Amygdala (tissue), 56 donors: ENCODE data around the gene PCDHA13.
"Not testable (repeated sequence)": the region's sequence is repeated elsewhere in the genome, so short reads cannot be mapped to it uniquely, and the experiment has no call there.

Source experiments
- DNase-seq, 56 donors: peaks; one replicate each; lab custom pipeline; 2025; lab: John Stamatoyannopoulos, UW

PCDHA13 gene

DNA sequence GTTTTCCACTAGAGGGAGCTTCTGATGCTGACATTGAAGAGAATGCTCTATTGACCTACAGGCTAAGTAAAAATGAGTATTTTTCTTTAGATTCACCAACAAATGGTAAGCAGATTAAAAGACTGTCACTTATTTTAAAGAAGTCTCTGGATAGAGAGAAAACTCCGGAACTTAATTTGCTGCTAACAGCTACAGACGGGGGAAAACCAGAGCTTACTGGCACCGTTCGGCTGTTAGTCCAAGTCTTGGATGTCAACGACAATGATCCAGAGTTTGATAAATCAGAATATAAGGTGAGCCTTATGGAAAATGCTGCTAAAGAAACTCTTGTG, 12.4 kb upstream of the PCDHA13 start:
- no peak for DNase-seq

- no peak for DNase-seq
Measured at GRCh38 chr5:140870221-140871201, 11.4 kb upstream of the PCDHA13 start.

GRCh38 chr5:140875085-140876065, 6.5 kb upstream of the PCDHA13 start, which contains the start of gene PCDHA12:
TSS of gene PCDHA12 (plus strand) at chr5:140875308. CDS start at chr5:140875473, 165 bp downstream.
- no peak for DNase-seq

GRCh38 chr5:140876541-140877261, 5.2 kb upstream of the PCDHA13 start:
- not testable (repeated sequence) for DNase-seq

GRCh38 chr5:140877262-140877581, 4.7 kb upstream of the PCDHA13 start:
- no peak for DNase-seq

DNA sequence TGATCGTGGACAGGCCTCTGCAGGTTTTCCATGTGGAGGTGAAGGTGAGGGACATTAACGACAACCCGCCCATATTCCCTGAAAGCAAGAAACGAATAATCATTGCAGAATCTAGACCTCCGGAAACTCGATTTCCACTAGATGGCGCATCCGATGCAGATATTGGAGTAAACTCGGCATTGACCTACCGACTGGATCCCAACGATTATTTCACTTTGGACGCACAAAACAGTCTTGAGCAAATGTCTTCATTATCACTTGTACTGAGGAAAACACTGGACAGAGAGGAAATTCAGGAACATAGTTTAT, 621 bp downstream of the PCDHA13 start:
- DNase-seq = peak in 3 of 56 donors; percentile 7 to 22 (median 18)

- DNase-seq = no peak
Measured at GRCh38 chr5:140883373-140883772, 1.4 kb downstream of the PCDHA13 start.

DNA sequence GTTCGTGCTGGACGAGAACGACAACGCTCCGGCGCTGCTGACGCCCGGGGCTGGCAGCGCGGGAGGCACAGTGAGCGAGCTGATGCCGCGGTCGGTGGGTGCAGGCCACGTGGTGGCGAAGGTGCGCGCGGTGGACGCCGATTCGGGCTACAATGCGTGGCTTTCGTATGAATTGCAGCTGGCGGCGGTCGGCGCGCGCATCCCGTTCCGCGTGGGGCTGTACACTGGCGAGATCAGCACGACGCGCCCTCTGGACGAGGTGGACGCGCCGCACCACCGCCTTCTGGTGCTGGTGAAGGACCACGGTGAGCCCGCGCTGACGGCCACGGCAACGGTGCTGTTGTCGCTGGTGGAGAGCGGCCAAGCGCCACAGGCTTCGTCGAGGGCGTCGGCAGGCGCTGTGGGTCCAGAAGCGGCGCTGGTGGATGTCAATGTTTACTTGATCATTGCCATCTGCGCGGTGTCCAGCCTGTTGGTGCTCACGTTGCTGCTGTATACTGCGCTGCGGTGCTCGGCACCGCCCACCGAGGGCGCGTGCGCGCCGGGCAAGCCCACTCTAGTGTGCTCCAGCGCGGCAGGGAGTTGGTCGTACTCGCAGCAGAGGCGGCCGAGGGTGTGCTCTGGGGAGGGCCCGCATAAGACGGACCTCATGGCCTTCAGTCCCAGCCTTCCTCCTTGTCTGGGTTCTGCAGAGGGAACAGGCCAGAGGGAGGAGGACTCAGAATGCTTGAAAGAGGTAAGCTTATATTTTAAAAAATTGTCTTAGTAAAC, 2.2 kb downstream of the PCDHA13 start:
- no peak for DNase-seq

- no peak for DNase-seq
Measured at GRCh38 chr5:140916325-140916724, 34.4 kb downstream of the PCDHA13 start.

GRCh38 chr5:140923601-140924000, 41.7 kb downstream of the PCDHA13 start:
- DNase-seq = no peak

GRCh38 chr5:140925806-140926442, 44.0 kb downstream of the PCDHA13 start, which contains the start of gene PCDHAC1:
TSS of gene PCDHAC1 (plus strand) at chr5:140926299. CDS start at chr5:140926893, 594 bp downstream.
- peak in 4 of 56 donors; percentile 26 to 28 (median 28) for DNase-seq

GRCh38 chr5:140926443-140927227, 44.7 kb downstream of the PCDHA13 start:
- DNase-seq = peak in 54 of 56 donors; percentile 8 to 86 (median 57)

DNA sequence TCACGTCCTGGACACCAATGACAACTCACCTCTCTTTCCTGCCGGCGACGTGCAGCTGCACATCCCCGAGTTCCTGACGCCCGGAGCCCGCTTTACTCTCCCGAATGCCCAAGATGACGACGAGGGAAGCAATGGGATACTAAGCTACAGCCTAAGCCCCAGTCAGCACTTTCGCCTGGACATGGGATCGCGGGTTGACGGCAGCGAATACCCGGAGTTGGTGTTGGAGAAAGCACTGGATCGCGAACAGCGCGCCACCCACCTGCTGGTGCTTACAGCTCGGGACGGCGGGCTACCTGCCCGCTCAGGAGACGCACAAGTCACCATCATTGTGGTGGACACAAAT, 45.3 kb downstream of the PCDHA13 start:
- peak in 1 of 56 donors; percentile 6 for DNase-seq
